NCI-H446 (cell line): ENCODE measurements around the gene FAM8A1.
A peak's percentile ranks its signal among the peaks of the same experiment; 100 is the strongest.
"Not testable (repeated sequence)": the region's sequence is repeated elsewhere in the genome, so short reads cannot be mapped to it uniquely, and the experiment has no call there.

Source experiments
- DNase-seq, 2 experiments: peaks; one replicate each; lab custom pipeline; 2025; lab: John Stamatoyannopoulos, UW

The FAM8A1 gene, protein sequence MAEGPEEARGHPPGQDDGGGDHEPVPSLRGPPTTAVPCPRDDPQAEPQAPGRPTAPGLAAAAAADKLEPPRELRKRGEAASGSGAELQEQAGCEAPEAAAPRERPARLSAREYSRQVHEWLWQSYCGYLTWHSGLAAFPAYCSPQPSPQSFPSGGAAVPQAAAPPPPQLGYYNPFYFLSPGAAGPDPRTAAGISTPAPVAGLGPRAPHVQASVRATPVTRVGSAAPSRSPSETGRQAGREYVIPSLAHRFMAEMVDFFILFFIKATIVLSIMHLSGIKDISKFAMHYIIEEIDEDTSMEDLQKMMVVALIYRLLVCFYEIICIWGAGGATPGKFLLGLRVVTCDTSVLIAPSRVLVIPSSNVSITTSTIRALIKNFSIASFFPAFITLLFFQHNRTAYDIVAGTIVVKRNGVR

DNA sequence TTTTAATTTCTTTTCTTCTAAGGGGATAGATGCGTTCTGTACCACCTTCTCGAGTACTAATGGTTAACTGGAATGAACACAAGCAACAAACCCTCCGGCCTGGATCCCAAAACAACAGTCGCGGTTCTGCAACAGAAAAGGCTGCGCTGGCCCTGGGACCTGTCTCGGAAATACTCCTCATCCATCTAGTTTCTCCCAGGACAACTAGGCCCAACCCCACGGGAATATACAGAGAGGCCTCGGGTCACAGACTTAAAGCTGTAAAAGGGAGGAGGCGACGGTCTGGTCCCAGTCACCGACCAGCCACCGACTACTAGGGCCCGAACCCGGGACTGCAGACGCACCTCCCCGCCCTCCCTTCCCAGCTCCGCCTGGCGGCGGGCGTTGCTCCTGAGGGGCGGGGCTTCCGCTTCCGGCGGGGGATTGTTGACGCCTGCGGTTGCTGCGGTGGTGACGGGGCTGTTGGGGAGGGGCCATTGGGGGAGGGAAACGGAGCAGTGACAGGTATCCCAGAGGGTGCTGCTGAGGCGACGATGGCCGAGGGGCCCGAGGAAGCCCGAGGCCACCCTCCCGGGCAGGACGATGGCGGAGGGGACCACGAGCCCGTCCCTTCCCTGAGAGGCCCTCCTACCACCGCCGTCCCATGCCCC lies at the start of gene FAM8A1:
Gene FAM8A1, plus strand, starts transcription at position 426 of the 650 bp plus-strand sequence. Its CDS starts 108 bp downstream, at position 534.
- DNase-seq, result peak; percentile 84 to 91

DNA sequence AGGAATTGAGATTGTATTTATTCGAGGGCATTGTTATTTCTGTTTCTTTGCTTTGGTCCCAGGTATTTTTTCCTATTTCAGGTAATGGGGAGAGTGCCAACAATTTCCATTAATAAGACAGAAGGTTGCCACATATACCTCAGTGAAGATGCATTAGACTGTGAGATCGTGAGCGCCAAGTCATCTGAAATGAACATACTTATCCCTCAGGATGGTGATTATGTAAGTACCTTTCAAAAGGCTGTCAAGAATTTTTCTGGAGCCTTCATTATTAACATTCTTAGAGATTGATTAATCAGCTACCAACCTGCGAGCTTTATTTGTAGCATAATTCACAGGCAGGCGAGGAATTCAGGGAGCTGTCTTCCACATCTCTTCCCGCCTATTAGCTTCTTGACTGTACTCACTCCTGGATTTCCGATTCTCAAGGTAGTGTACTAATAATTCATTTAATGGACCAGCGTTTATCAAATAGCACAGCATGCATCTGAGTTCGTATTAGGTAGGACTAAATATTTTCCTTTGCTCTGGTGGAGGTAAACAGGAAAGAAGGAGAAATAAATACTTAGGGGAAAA lies 48.6 kb upstream of the FAM8A1 start:
- no peak for DNase-seq

DNA sequence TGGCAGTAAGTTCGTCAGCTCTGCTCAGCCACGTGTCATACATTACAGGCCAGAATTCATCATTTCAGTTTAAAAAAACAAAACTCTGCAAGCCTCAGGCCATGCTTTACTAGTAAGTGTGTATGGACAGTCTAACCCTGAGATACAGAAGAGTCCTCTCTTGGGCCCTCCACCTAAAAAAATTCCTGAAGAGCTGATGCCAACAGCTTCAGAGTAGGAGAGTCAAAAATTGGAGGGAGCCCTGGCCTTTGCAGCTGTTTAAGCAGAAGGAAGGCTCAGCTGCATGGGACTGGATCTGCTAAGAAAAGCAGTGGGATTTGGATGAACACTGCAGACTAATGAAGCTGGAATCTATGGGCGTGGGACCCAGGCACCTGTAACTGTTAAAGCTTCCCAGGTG lies 47.2 kb upstream of the FAM8A1 start:
- no peak for DNase-seq

DNA sequence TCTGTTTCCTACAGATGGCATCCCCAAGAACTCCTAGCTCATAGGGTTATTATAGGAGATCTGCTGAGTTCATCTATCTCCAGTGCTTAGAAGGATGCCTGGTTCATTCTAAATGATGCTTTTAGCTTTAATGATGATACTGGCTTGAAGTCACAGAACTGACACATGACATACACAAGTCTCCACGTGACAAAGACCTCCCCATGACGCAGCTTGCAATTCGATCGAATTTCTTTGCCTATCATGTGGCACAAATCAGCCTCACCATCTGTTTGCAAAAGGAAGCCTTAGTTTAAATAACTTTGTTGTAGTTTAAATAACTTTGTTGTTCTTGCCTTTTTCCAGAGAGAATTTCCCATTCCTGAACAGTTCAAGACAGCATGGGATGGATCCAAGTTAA lies 44.1 kb upstream of the FAM8A1 start:
- DNase-seq, result no peak

DNA sequence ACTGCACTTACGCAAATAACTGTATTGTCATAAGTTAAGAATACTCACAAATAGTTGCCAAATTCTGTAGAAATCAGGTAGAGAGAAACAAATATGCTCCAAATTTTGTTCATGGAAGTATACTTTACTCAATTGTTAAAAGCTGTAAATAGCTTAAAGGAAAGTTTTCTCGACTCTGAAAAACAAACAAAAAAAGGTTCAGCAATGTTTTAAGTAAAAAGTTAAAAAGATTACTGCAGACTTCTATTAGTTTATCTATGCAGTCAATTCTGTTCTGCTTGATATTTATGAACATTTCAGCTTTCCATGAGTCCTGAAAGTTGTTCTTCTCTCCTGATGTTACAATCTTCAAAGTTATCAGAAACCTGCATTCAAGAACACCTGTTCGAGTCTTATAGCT lies 37.5 kb upstream of the FAM8A1 start:
- DNase-seq, result no peak

DNA sequence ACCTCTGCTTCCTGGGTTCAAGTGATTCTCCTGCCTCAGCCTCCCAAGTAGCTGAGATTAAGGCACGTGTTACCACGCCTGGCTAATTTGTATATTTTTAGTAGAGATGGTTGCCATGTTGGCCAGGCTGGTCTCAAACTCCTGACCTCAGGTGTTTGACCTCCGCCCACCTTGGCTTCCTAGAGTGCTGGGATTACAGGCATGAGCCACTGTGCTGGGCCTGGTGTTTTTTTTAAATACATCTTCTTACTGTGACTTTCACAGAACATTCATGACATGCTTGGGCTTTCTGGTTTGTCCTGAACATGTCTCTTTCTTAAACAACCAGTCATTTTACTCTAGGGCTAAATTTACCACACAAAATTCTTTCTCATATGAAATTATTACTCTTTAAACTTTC lies 34.7 kb upstream of the FAM8A1 start:
- DNase-seq, result no peak

DNA sequence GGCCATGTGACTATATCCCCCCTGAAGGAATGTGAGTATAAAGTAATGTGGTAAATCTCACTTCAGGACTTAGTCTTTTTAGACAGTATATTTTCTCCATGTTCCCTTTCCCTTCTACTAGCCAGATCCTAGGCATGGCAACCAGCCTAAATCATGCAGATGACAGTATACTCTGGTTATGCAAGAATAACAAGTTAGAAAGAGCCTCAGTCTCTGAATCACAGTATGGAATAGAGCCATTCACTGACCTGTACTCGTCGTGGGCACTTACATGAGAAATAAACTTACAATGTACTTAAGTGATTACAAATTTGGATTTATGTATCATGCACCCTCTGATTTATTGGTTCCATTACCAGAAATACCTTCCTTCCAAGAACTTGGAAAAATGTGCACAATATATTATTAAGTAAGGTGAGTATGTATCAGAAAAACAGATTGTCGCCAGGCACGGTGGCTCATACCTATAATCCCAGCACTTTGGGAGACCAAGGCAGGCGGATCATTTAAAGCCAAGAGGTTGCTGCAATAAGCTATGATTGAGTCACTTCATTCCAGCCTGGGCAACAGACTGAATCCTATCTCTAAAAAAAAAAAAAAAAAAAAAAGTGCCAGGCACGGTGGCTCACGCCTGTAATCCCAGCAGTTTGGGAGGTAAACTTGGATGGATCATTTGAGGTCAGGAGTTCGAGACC lies 25.1 kb upstream of the FAM8A1 start:
- DNase-seq, result peak in 1 of 2 experiments; percentile 21

DNA sequence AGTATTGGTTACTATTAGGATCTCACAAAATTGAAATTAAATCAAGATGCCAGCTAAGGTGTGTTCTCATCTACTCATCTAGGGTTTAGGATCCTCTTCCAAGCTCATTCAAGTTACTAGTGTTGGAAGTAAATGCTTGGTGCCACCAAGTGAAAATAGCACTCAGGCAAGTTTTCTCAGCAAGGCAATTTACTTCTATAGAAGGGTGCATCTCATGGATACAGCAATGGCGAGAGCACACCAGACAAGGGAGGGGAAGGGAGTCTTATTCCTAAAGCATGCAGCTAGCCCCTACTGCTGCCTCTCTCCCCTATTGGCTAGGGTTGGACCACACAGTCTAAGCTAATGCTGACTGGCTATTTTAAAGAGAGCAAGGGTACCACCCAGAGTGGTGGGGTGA lies 23.0 kb upstream of the FAM8A1 start:
- DNase-seq, result no peak

DNA sequence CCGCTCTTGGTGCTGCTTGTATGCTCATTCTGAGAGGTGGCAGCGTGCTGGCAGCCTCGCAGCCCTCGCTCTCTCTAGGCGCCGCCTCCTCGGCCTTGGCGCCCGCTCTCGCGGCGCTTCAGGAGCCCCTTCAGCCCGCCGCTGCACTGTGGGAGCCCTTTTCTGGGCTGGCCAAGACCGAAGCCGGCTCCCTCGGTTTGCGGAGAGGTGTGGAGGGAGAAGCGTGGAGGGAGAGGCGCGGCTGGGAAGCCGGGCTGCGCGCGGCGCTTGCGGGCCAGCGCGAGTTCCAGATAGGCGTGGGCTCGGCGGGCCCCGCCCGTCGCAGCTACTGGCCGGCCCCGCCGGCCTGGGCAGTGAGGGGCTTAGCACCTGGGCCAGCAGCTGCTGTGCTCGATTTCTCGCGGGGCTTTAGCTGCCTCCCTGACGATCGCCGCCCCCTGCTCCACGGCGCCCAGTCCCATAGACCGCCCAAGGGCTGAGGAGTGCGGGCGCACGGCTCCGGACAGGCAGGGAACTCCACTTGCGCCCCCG lies 19.5 kb upstream of the FAM8A1 start:
- DNase-seq, result no peak

DNA sequence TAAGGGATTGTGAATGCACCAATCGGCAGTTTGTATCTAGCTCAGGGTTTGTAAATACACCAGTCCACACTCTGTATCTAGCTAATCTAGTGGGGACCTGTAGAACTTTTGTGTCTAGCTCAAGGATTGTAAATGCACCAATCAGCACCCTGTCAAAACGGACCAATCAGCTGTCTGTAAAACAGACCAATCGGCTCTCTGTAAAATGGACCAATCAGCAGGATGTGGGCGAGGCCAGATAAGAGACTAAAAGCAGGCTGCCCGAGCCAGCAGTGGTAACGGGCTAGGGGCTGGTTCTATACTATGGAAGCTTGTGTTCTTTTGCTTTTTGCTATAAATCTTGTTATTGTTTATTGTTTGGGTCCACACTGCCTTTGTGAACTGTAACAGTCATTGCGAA lies 18.8 kb upstream of the FAM8A1 start:
- not testable (repeated sequence) for DNase-seq

DNA sequence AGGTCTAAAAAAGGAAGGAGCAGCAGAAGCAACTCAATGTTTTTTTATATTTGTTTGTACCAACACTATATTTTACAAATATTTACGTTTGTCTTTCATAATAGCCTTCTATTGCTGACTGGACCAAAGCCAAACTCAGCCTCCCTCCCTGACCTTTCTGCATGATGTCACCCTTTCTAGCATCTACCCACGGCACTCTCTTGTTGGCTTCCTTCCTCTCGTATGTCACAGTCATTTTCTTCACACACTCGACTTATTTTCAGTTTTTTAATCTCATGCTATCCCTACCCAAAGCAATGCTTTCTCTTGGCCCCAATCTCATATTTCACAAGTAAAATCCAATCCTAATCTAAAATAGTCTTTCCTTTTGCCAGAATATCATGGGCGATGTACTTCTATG lies 16.3 kb upstream of the FAM8A1 start:
- DNase-seq, result peak; percentile 65 to 66

DNA sequence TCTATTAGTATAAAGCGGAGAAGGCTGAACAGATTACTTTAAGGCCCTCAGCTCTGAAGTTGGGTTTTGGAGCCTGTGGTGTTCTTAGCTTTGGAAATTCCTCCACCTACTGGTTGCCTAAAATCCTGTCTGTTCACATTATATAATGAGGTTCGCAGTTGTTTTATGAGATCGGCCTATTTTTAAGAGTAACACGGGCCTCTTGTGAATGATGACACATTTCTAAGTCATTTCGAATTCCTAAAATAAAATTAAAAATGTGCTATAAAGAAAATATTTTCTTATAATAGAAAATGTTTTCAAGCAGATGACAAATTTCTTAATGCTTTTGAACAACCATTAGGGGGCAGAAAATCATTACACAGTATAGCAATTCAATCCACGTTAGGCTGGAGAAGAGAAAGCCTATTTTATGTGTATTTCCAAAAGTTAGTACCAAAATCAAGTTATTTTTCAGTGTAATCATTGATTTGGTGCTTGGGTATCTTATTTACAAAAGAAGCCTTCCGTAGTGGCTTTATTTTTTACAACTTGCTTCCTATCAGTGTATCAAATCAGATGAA lies 15.8 kb upstream of the FAM8A1 start:
- DNase-seq, result peak; percentile 84 to 87

DNA sequence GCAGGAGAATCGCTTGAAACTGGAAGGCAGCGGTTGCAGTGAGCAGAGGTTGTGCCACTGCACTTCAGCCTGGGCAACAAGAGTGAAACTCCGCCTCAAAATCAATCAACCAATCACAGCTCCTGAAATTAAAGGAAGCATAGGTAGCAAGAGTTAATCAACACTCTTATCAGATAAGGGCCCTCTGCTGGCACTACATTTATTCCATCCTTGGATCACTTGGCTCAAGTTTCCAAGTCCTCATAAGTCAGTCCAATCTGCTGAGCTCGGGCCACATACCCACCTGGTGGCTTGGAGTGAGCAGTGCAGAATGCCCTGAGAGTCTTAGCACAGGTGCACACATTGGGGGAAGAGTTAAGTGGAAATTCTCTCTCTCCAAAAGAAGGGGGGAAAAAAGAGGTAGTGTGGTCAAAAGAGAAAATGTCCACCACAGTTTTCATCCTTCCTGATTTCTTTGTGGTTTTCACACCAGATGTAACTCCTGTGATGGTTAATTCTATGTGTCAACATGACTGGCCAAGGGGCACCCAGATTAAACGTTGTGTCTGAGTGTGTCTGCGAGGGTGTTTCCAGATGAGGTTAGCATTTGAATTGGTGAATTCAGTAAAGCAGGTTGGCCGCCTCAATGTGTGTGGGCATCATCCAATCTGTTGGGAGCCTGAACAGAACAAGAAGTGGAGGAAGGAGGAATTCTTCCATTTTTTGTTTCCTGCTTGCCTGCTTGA lies 14.2 kb upstream of the FAM8A1 start:
- DNase-seq, result no peak

DNA sequence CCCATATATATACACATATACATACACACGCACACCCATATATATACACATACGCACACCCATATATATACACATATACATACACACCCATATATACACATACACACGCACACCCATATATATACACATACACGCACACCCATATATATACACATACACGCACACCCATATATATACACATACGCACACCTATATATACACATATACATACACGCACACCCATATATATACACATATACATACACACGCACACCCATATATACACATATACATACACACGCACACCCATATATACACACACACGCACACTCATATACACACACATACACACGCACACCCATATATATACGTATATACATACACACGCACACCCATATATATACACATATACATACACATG lies 13.5 kb upstream of the FAM8A1 start:
- DNase-seq, result not testable (repeated sequence)

DNA sequence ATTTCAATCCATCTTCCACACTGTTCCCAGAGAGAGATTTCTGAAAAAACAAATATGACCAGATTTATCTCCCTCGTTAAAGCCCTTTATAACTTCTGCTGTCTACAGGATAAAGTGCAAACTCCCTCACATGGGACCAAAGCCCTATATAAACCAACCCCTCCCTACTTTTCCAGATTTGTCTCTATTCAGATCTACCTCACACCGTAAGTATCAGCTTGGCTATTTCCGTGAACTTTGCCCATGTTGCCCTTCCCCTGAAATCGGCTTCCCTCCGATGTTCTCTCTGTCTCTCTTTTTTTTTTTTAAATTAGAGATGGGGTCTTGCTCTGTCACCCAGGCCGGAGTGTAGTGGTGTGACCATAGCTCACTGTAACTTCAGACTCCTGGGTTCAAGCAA lies 12.1 kb upstream of the FAM8A1 start:
- DNase-seq, result no peak

DNA sequence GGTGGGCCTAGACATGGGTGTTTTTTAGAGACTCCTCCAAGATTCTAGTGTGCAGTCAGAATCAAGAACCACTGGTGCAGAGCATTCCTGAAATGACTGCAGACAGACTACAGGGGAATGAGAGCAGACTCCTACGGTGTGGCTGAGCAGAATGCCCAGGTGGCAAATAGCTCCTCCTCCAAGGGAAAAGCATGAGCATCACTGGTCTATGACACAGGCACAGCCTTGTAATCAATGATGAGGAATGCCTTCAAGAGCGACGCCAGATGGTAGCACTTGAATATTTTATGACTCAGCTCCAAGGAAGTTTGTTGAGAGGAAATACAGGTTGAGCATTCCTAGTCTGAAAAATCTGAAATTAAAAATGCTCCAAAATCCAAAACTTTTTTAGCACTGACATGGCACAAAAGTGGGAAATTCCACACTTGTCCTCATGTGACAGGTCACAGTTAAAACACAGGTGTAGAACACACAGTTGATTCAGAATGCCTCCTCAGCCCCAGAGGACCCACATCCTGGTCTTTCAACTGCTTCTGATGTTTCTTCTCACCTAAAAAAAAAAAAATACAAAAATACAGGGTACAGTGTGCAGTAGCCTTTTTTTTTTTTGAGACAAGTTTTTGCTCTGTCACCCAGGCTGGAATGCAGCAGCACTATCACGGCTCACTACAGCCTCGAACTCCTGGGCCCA lies 10.6 kb upstream of the FAM8A1 start:
- peak; percentile 42 to 79 for DNase-seq

DNA sequence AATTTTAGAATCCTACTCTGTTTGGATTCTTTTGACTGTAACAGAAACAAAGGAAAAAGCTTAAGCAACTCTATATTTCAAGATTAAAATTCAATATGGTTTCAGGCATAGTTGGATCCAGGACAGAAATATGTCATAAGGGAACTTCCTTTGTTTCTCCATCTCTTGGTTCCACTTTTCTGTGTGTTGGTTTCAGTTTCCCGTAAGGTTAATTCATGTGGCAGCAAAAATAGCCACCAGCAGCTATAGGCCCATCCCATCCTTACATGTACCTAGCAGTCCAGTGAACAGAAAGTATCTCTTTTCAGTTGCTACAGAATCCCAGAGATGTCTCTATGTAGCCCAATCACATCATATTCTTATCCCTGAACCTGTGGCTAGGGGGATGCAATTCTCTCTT lies 8.8 kb upstream of the FAM8A1 start:
- no peak for DNase-seq

DNA sequence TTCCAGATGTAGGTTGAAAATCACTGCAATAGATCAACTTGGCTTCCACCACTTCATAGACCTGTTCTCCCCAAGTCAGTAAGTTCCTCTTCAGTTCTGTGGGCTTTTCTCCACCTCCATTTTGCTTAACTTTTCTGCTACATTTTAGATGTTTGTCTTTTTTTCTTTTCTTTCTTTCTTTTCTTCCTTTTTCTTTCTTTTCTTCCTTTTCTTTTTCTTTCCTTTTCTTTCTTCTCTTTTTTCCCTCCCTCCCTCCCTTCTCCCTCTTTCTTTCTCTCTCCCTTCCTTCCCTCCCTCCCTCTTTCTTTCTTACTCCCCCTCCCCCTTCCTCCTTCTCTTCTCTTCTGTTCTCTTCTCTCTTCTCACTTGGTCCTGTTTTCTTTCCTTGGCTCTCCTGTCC lies 6.9 kb upstream of the FAM8A1 start:
- DNase-seq, result no peak

DNA sequence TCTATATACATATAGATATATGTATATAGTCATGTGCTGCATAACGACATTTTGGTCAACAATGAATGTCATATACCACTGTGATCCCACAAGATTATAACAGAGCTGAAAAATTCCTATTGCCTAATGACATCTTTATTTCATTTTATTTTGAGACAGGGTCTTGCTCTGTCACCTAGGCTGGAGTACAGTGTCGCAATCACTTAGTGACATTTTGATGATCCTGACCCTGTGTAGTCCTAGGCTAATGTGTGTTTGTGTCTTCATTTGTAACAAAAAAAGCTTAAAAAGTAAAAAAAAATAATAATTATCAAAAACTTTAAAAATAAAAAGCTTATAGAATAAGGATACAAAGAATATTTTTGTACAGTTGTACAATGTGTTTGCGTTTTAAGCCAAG lies 4.0 kb upstream of the FAM8A1 start:
- no peak for DNase-seq

DNA sequence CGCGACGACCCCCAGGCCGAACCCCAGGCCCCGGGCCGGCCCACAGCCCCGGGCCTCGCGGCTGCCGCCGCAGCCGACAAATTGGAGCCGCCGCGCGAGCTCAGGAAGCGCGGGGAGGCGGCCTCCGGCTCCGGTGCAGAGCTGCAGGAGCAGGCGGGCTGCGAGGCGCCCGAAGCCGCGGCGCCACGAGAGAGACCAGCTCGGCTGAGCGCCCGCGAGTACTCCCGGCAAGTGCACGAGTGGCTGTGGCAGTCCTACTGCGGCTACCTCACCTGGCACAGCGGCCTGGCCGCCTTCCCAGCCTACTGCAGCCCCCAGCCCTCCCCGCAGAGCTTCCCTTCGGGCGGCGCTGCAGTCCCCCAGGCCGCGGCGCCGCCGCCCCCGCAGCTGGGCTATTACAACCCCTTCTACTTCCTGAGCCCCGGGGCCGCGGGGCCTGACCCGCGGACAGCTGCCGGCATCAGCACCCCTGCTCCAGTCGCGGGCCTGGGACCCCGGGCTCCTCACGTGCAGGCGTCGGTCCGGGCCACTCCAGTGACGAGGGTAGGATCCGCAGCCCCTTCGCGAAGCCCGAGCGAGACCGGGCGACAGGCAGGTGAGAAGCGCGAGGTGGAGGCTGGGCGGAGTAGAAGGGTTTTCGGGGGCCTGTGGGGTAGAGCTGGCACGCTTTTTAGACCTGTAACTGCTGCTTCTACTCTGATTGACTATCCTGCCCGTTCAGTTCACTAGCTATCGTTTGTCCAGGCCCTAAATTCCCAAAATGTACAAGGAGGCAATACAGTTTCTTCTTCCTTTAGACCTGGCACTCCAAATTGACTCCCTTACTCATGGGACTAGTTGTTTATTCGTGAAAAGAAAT lies 654 bp downstream of the FAM8A1 start:
- peak in 1 of 2 experiments; percentile 35 for DNase-seq
